Sigmoid colon (tissue), 7 donors: ENCODE results near the gene CDH1. TPM values are rescaled to one million over a fixed set of nuclear protein-coding genes. Genes with fewer than 3 reads are reported as not detected.

ENCODE experiments used
- DNase-seq: peaks from one replicate; pipeline ENCODE4 v3.0.0-alpha.2; 2019
- H3K27ac ChIP-seq, 4 donors: fragments of 200-600 bp; sonication (generic); one replicate each; pipeline ENCODE4 v1.5.1; 2016 to 2019; ENCODE audit warnings: mild to moderate bottlenecking in 1 of 4
- H3K27me3 ChIP-seq, 3 donors: fragments of 200-600 bp; sonication (generic); one replicate each; pipeline ENCODE4 v1.5.1; 2019; ENCODE audit warnings: mild to moderate bottlenecking in 1 of 3
- H3K36me3 ChIP-seq, 4 donors: fragments of 200-600 bp; sonication (generic); one replicate each; pipeline ENCODE4 v1.5.1; 2016 to 2019
- H3K4me1 ChIP-seq, 4 donors: fragments of 200-600 bp; sonication (generic); one replicate each; pipeline ENCODE4 v1.5.1; 2017 to 2019
- H3K4me3 ChIP-seq, 4 donors: fragments of 200-600 bp; sonication (generic); one replicate each; pipeline ENCODE4 v1.5.1; 2017 to 2019; ENCODE audit warnings: mild to moderate bottlenecking in 2 of 4, moderate library complexity in 1 of 4
- H3K9me3 ChIP-seq, 4 donors: fragments of 200-600 bp in 3 of 4; sonication (generic) in 3 of 4; one replicate each; pipeline versions ENCODE4 v1.5.1 to v1.6.1; 2013 to 2019
- EP300 ChIP-seq, 4 donors: sonication (generic); formaldehyde crosslinking; IDR thresholded peaks; one replicate each; pipeline ENCODE4 v1.6.1; 2017; ENCODE audit warnings: antibody characterized with exemption in 4 of 4
- POLR2A ChIP-seq, 2 donors: fragments of 450-650 bp; IDR thresholded peaks; one replicate each; pipeline ENCODE4 v1.6.1; 2016; ENCODE audit warnings: antibody characterized with exemption in 2 of 2, mild to moderate bottlenecking in 2 of 2, moderate library complexity in 2 of 2
- POLR2AphosphoS5 ChIP-seq, 4 donors: sonication (generic); formaldehyde crosslinking; IDR thresholded peaks; one replicate each; pipeline ENCODE4 v1.6.1; 2017; ENCODE audit warnings: antibody characterized with exemption in 4 of 4
- WGBS, 2 donors: extraction: QIAGEN DNeasy Blood & Tissue Kit; methylation state at CpG; one replicate each; pipeline ENCODE4 v1.1.7; 2013; 5-methylcytosine and 5-hydroxymethylcytosine counted together
- intact Hi-C: fragments of 100-400 bp; cut with DNase I; formaldehyde crosslinking; loops from one replicate; pipeline ENCODE4 v1.15.1; 2023
- polyA plus RNA-seq, 3 donors: library from polyadenylated mRNA; stranded (reverse); fragments of 200-250 nt; gene quantifications; one replicate each; pipeline ENCODE4 v1.2.3, GENCODE V29; 2013
- total RNA-seq, 4 donors: library from RNA; depleted of rRNA; stranded (reverse); fragments of >200 nt; gene quantifications; one replicate each; pipeline ENCODE4 v1.1.0, GENCODE V29; 2016
- TF ChIP-seq, protein P1 (sequence below), 4 experiments: fragments of 450-650 bp in 3 of 4; fragments of 200-600 bp in 1 of 4; IDR thresholded peaks; one replicate each; pipeline ENCODE4 v1.5.1; 2016 to 2019; ENCODE audit warnings: antibody characterized with exemption in 4 of 4, mild to moderate bottlenecking in 3 of 4, moderate library complexity in 2 of 4
- donor health status: healthy with polysubstance abuse.
- donor health status: Bipolar disorder and iron deficiency.
- donor health status: healthy.

The CDH1 gene
- total and polyA plus RNA-seq, 7 donors = 0.14 to 163 (median 15.4) TPM; not detected in 1

DNA sequence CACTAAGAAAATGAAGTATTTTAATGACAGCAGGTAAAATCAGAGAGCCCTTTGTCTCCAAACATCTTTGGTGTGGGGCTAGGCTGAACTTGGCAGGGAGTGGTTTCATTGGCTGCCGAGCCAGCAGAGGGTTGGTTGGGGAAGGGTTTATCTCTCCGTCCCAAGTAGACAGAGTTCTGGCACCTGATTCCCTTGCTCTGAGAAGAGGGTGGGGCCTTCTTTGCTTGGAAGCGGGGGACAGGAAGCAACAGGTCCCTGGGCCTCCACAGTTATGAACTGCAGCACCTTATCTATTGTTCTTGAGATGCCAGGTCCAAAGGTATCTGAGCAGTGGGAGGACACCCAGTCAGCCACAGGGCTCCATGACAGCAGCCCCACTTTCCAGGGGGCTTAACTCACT lies 12.3 kb upstream of the CDH1 start:
- H3K9me3 ChIP-seq = no peaks in the 10 kb centered on the region
- DNase-seq = no peak
- H3K36me3 ChIP-seq = no peaks in the 10 kb centered on the region
- no peak overlapping the region for H3K4me3 ChIP-seq
- no peaks in the 10 kb centered on the region for H3K4me1 ChIP-seq
- no peaks in the 10 kb centered on the region for H3K27me3 ChIP-seq
- intact Hi-C loops = no loop called here
- 11 to 52% methylated on average over 3 of the region's 3 CpGs for WGBS, 2 donors
- H3K27ac ChIP-seq = no peak overlapping the region
- TF ChIP-seq POLR2AphosphoS5 (IDR thresholded peaks at IDR 0.05) (no peak), EP300 (IDR thresholded peaks at IDR 0.05) (no peak), POLR2A (IDR thresholded peaks at IDR 0.05) (no peak)
- TF ChIP-seq, protein P1, sequence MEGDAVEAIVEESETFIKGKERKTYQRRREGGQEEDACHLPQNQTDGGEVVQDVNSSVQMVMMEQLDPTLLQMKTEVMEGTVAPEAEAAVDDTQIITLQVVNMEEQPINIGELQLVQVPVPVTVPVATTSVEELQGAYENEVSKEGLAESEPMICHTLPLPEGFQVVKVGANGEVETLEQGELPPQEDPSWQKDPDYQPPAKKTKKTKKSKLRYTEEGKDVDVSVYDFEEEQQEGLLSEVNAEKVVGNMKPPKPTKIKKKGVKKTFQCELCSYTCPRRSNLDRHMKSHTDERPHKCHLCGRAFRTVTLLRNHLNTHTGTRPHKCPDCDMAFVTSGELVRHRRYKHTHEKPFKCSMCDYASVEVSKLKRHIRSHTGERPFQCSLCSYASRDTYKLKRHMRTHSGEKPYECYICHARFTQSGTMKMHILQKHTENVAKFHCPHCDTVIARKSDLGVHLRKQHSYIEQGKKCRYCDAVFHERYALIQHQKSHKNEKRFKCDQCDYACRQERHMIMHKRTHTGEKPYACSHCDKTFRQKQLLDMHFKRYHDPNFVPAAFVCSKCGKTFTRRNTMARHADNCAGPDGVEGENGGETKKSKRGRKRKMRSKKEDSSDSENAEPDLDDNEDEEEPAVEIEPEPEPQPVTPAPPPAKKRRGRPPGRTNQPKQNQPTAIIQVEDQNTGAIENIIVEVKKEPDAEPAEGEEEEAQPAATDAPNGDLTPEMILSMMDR (IDR thresholded peaks at IDR 0.05) = no peak

DNA sequence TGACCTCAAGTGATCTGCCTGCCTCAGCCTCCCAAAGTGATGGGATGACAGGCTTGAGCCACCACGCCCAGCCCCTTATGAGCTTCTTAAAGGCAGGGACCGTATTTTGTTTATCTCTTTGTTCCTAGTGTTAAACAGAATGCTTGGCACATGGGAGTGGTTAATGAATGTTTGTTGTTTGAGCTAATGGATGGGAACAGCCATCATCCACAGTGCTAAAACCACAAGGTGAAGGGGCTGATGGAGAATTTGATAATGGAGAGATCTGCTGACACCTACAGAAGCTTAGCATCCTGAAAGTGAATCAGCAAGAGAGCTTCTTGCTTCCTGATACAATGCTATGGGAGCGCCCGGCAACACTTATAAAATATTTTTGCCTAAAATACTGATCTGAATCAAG lies 8.6 kb upstream of the CDH1 start:
- H3K4me3 ChIP-seq = no peak overlapping the region
- no peaks in the 10 kb centered on the region for H3K4me1 ChIP-seq
- TF ChIP-seq EP300 (IDR thresholded peaks at IDR 0.05) (no peak), POLR2AphosphoS5 (IDR thresholded peaks at IDR 0.05) (no peak), POLR2A (IDR thresholded peaks at IDR 0.05) (no peak)
- TF ChIP-seq, protein P1 (IDR thresholded peaks at IDR 0.05) = no peak
- 83 to 87% methylated on average over 4 of the region's 4 CpGs for WGBS, 2 donors
- H3K36me3 ChIP-seq = no peaks in the 10 kb centered on the region
- H3K9me3 ChIP-seq = no peaks in the 10 kb centered on the region
- H3K27me3 ChIP-seq = no peaks in the 10 kb centered on the region
- intact Hi-C loops = no loop called here
- no peak overlapping the region for H3K27ac ChIP-seq
- DNase-seq = no peak

DNA sequence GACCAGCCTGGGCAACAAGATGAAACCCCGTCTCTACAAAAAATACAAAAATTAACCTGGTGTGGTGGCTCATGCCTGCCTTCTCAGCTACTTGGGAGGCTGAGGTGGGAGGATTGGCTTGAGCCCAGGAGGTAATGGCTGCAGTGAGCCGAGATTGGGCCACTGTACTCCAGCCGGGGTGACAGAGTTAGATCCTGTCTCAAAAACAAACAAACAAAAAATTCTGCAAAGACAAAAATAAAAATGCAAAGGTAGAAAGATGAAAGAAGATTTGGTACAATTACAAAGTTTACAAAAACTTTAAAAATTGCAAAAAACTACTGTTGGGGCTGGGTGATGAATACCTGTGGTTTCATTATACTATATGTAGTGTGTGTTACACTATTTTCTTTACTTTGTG lies 5.5 kb upstream of the CDH1 start:
- intact Hi-C loops = no loop called here
- H3K4me3 ChIP-seq = no peak overlapping the region
- WGBS, 2 donors = 13 to 37% methylated on average over 3 of the region's 3 CpGs

DNA sequence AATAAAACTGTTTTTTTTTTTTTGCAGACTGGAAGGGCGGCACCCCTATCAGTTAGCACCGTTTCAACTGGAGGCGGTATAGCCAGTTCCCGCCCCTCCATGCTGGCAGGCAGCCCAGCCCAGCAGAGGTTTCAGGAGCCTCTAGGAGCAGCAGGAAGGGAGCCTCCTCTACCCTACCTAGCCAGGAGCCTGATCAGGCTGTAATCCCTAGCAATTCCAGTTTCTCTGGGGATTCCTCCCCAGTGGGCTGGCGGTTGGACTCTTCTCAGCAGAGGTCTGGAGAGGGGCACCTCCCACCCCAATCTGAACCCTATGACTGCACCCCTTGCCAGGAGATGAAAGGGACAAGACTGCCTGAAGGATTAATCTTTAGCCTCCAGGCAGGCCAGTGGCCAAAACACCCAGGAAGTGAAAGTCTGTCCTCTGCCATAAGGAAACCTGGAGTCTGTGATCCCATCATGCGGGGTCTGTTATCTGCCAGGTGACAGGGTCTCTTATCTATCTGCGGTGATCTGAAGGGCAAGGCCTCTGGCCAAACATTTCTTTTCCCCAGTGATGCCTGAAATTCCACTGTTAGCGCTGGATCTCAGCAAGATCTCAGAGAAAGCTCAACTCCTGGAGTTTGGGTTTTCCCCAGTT lies 4.9 kb upstream of the CDH1 start:
- Histone ChIP-seq H3K9me3 (peaks cover 0 to 1% (median 0%) of the 10 kb centered on the region in 4 donors), H3K27me3 (peaks cover 8 to 23% (median 15%) of the 10 kb centered on the region in 3 donors)
- DNase-seq = no peak

More for the DNA sequence above, 5.5 kb upstream of the CDH1 start:
- no peak overlapping the region for H3K27ac ChIP-seq
- TF ChIP-seq, protein P1 (IDR thresholded peaks at IDR 0.05) = no peak
- TF ChIP-seq POLR2A (IDR thresholded peaks at IDR 0.05) = no peak
- TF ChIP-seq EP300 (IDR thresholded peaks at IDR 0.05) = no peak
- TF ChIP-seq POLR2AphosphoS5 (IDR thresholded peaks at IDR 0.05) = no peak
- no peaks in the 10 kb centered on the region for H3K9me3 ChIP-seq
- DNase-seq = no peak
- H3K27me3 ChIP-seq = peaks cover 3 to 18% (median 10%) of the 10 kb centered on the region in 3 donors
- no peaks in the 10 kb centered on the region for H3K4me1 ChIP-seq
- H3K36me3 ChIP-seq = no peaks in the 10 kb centered on the region

More for the DNA sequence above, 4.9 kb upstream of the CDH1 start:
- Histone ChIP-seq H3K36me3 (no peaks in the 10 kb centered on the region), H3K4me3 (no peak overlapping the region), H3K4me1 (peaks cover 0 to 4% (median 4%) of the 10 kb centered on the region in 4 donors), H3K27ac (no peak overlapping the region)
- TF ChIP-seq EP300 (IDR thresholded peaks at IDR 0.05) (no peak), POLR2AphosphoS5 (IDR thresholded peaks at IDR 0.05) (no peak), POLR2A (IDR thresholded peaks at IDR 0.05) (no peak)
- TF ChIP-seq, protein P1 (IDR thresholded peaks at IDR 0.05) = no peak
- WGBS, 2 donors = 16 to 55% methylated on average over 8 of the region's 8 CpGs
- intact Hi-C loops = no loop called here
